ENCODE results near the gene SPSB4. TPM values are rescaled to one million over a fixed set of nuclear protein-coding genes. Genes with fewer than 3 reads are reported as not detected.

Gene SPSB4
- total RNA-seq, 1 experiment from 2014 or later = 2.3 TPM

- no peak for DNase-seq (ENCODE audit: low read depth)
Observed at GRCh38 chr3:141150931-141151330, 99.8 kb downstream of the SPSB4 start.

DNA sequence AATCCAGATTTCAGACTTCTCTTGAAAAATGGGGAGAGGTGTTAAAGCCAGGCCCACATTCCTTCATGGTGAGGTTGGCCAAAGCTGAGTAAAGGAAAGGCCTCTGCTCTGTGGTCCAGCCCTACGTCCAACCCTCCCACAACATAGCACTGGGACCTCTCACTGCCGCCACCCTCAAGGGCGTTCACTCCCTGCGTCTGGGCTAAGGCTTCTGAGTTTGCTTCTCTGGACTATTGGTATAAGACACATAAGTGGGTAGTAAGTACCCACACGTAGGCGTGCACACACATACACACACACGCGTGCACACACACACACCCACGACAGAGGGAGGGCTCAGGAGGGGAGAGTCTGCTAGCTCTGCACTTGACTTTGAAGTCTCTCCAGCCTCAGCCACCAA lies 100.3 kb downstream of the SPSB4 start:
- DNase-seq (ENCODE audit: low read depth) = no peak

- DNase-seq (ENCODE audit: low read depth) = no peak
Observed at GRCh38 chr3:141152130-141152529, 101.0 kb downstream of the SPSB4 start.

- DNase-seq (ENCODE audit: low read depth) = no peak
Observed at GRCh38 chr3:141152801-141153678, 101.9 kb downstream of the SPSB4 start.

GRCh38 chr3:141153679-141153966 lies 102.5 kb downstream of the SPSB4 start:
- DNase-seq (ENCODE audit: low read depth) = no peak

DNA sequence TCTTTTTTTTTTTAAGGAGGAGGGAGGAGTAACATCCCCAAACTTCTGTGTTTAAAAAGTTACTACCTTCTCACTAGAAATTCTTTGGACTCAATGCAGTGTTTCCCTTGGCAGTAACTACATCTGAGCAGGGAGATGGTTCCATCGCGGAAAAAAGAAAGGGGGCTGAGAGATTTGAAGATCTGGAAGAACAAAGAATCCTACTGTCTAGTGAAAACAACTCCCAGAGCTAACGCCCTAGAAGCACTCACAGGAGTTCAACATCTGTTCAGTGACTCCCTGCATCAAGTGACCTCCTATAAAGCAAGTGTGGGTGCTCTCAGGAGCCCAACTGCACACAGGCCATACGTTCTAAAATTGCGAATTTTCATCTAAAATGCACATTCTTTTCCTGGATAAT lies 113.7 kb downstream of the SPSB4 start:
- DNase-seq (ENCODE audit: low read depth) = no peak

GRCh38 chr3:141167681-141168080 lies 116.5 kb downstream of the SPSB4 start:
- no peak for DNase-seq (ENCODE audit: low read depth)

- DNase-seq (ENCODE audit: low read depth) = no peak
Observed at GRCh38 chr3:141170678-141171295, 119.6 kb downstream of the SPSB4 start.

DNA sequence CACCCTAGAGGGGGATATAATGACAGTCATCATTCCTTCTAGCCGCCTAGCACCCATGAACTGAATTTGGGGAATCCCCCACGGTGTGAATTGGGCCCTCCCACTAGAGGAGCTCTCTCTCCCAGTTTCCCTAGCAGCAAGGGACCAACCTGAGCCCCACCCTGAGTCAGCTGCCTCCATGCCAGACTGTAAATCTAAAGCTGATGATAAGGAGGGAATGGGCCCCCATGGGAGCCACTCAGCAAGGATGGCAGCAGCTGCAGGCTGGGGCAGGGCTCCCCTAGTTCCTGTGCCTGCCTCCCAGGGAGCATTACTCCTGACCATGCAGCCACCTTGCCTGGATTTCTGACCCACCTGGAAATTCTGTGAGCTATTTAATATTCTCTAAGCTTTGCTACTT lies 123.5 kb downstream of the SPSB4 start:
- DNase-seq (ENCODE audit: low read depth) = no peak

DNA sequence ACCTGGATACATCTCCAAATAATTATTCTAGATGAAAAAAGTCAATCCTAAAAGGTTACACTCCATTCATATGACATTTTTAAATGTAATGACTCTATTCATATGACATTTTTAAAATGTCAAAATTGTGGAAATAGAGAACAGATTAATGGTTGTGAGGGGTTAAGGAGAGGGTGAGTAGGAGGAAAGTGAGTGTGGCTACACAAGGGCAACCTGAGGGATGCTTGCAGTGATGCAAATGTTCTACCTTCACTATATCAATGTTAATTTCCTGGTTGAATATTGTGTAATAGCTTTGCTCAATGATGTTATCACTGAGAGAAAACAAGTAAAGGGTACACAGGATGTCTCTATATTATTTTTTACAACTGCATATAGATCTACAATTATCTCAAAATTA lies 125.6 kb downstream of the SPSB4 start:
- no peak for DNase-seq (ENCODE audit: low read depth)

DNA sequence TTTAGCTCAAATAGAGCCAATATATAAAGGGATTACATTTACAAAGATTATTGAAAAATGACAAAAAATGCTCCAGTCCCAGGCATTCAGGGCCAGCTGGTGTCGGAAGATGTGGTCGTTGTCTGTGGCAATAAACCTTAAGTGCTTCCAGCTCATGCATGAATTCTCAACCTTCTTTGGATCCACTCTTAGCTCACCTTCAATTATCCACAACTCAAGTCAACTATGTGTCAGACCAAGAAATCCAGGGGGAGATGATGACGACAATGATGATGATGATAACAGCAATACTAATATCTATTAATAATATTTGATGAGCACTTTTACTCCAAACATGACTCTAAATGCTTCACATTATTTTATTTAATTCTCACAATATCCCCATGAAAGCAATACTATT lies 126.9 kb downstream of the SPSB4 start:
- no peak for DNase-seq (ENCODE audit: low read depth)

DNA sequence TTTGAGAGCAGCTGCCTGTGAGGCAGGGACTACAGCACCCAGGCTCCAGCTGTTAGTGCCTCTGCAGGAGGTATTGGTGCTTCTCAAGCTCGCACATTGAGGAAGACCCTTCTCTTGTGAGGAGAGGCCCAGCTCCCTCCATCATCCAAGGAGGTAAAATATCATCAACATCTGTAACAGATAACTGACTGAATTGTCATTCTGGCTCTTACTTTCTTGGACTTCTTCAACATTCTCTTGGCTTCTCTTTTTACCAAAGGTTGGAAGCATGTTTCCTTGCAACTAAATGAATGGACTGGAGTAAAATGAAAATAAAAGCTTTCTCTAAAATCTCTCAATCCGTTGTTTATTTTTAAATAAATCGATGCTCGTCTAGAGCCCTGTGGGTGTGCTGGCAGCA lies 127.4 kb downstream of the SPSB4 start:
- DNase-seq (ENCODE audit: low read depth) = no peak

GRCh38 chr3:141179983-141180382 lies 128.8 kb downstream of the SPSB4 start:
- no peak for DNase-seq (ENCODE audit: low read depth)

DNA sequence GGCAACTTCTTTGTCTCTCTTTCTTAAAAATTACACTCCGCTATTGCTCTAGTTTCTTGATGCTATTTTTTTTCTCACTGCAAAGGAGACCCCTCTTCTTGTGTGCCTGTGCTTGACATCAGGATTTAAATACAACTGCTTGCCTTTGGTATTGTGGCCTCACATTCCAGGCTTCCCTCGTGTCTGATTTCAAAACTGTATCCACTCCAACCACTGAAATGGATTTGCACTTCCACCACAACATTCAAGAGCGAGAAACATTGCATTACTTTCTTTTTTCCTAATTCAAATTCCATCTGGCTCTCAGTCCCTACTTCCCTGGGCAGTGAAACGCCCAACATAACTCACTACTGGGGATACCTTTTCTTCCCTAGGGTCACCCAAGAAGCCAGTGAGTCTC lies 130.0 kb downstream of the SPSB4 start:
- DNase-seq (ENCODE audit: low read depth) = no peak

DNA sequence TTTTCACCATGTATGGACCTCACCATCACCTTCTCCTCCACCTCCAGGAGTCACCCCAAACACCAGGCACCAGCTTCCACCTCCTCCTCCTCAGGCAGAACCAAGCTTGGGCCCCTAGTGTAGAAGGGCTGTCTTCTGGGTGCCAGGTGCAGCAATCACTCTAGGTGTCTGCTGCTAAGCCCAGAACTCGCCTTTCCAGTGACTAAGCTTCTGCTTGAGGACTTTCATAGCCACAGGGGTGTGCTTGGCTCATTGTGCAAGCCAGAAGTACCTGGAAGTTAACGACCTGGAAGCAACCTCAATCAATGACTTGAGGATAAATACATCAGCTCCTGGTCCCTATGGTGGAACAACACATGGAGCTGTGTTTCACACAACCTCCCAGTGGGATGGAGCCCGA lies 130.7 kb downstream of the SPSB4 start:
- DNase-seq (ENCODE audit: low read depth) = no peak

DNA sequence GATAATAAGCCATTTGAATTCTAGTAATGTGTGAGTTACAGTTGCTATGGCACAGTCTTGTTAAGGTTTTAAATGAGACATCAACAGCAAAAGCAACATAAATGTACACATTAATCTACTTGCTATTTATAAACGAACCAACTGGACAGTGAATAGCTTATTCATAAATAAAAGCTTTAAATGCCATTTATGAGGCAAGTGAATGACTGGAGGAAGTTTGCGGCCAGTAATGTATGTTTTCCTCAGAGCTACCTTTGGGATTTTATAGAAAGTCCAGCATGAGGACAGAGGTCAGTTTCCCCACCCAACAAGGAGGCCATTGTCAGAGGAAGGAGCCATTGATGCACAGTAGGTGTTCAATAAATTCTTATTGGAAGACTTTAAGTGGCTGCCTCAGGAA lies 132.5 kb downstream of the SPSB4 start:
- DNase-seq (ENCODE audit: low read depth) = no peak

DNA sequence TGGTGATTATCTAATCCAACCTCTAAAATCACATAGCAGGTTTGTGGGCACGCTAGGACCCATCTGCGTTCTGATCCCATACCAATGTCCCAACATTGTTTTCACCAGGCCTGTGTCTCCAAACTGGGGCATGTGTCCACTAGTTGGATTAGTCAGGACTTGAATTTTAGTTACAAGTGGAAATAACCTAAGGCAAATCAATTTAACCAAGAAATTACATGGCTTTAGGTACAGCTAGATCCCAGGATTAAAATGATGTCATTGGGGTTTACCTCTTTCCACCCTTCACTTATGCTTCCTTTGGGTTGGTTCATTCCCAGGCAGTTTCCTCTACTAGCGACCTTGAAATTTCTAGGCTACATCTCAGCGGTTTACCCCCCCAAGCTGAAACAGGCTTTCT lies 133.3 kb downstream of the SPSB4 start:
- DNase-seq (ENCODE audit: low read depth) = no peak

- peak; percentile 28 for DNase-seq (ENCODE audit: low read depth)
Observed at GRCh38 chr3:141191097-141191749, 140.1 kb downstream of the SPSB4 start.

DNA sequence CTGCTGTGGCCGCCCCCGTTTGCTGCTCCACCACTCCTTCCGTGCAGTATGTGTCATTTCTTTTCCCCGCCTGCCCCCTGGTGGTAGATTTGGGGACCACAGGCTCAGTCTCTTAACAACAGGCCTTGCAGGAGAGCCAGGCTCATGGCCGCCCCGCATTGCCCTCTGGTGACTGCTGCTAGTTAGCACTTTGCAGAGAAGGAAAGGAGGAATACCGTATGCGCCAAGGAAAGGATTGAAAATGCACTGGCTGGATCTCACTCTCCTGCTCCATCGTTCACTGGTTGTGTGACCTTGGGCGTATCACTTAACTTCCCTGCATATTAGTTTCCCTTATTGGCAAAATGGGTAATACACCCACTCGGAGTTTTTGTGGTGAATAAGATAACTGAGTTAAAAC lies 141.2 kb downstream of the SPSB4 start:
- DNase-seq (ENCODE audit: low read depth) = peak; percentile 94

GRCh38 chr3:141193066-141193830 lies 142.1 kb downstream of the SPSB4 start:
- DNase-seq (ENCODE audit: low read depth) = peak; percentile 32

All from Daoy (cell line).